B cell (primary cell): ENCODE measurements around the gene TTC1. TPM values are rescaled to one million over a fixed set of nuclear protein-coding genes. Genes with fewer than 3 reads are reported as not detected.

ENCODE experiments used
- ATAC-seq: fragments of 200-7000 bp; cut with Tn5 transposase; one replicate; pipeline ENCODE4 v1.10.0; 2021; ENCODE audit warnings: low read depth, mild to moderate bottlenecking, moderate number of reproducible peaks, moderate library complexity
- CTCF ChIA-PET: fragments of 350-600 bp; sonication (Branson Sonifier 250); formaldehyde crosslinking; loops from one replicate; lab custom pipeline; 2021; ENCODE audit warnings: antibody characterized with exemption, inconsistent platforms; lab: Charles Lee
- POLR2A ChIA-PET: fragments of 350-600 bp; sonication (Branson Sonifier 250); formaldehyde crosslinking; loops from one replicate; lab custom pipeline; 2021; ENCODE audit warnings: antibody characterized with exemption; lab: Charles Lee
- DNase-seq: peaks from one replicate; pipeline ENCODE4 v3.0.0; 2013
- H2AFZ ChIP-seq: 2 replicates; pipeline ENCODE4 v1.6.1; 2012; ENCODE audit warnings: mild to moderate bottlenecking, low read depth, low read length; ENCODE audit not compliant: insufficient read depth, poor library complexity, severe bottlenecking
- H3K27ac ChIP-seq, 2 donors: 1 replicate in 1 of 2; 2 replicates in 1 of 2; pipeline ENCODE4 v1.5.1; 2012 to 2013; ENCODE audit warnings: low read length in 2 of 2, mild to moderate bottlenecking in 2 of 2, moderate library complexity in 1 of 2
- H3K27me3 ChIP-seq, 4 experiments: fragments of 200-600 bp in 1 of 4; sonication (generic) in 1 of 4; replicated peaks in 1 of 4; 1 replicate in 2 of 4; 2 replicates in 2 of 4; pipeline versions ENCODE4 v1.6.1 to v1.7.0; 2013 to 2016; ENCODE audit warnings: low read length in 3 of 4, mild to moderate bottlenecking in 2 of 4, mixed read lengths in 1 of 4, moderate library complexity in 1 of 4; ENCODE audit not compliant: insufficient read depth in 4 of 4, control insufficient read depth in 3 of 4; ENCODE audit errors: control extremely low read depth in 1 of 4
- H3K36me3 ChIP-seq, 2 experiments: replicated peaks in 1 of 2; 1 replicate in 1 of 2; 2 replicates in 1 of 2; pipeline versions ENCODE4 v1.6.1 to v1.7.1; 2013; ENCODE audit warnings: low read length in 1 of 2; ENCODE audit not compliant: insufficient read depth in 2 of 2, control insufficient read depth in 1 of 2; ENCODE audit errors: control extremely low read depth in 1 of 2, extremely low read depth in 1 of 2
- H3K4me1 ChIP-seq, 2 donors: fragments of 200-600 bp in 1 of 2; sonication (generic) in 1 of 2; 1 replicate in 1 of 2; 2 replicates in 1 of 2; pipeline versions ENCODE4 v1.5.1 to v1.6.1; 2013 to 2017; ENCODE audit warnings: low read length in 2 of 2; ENCODE audit not compliant: control insufficient read depth in 2 of 2, insufficient read depth in 2 of 2
- H3K4me2 ChIP-seq: replicated peaks from 2 replicates; pipeline ENCODE3; 2012; ENCODE audit warnings: mild to moderate bottlenecking, low read depth, low read length; ENCODE audit not compliant: poor library complexity, severe bottlenecking
- H3K4me3 ChIP-seq, 5 experiments: fragments of 200-600 bp in 1 of 5; sonication (generic) in 1 of 5; 1 replicate in 3 of 5; 2 replicates in 2 of 5; pipeline versions ENCODE4 v1.5.1 to v1.7.0; 2011 to 2016; ENCODE audit warnings: low read length in 4 of 5, mild to moderate bottlenecking in 4 of 5, low read depth in 2 of 5, control low read depth in 1 of 5, moderate library complexity in 1 of 5; ENCODE audit not compliant: insufficient read depth in 1 of 5; ENCODE audit errors: control extremely low read depth in 1 of 5, extremely low read depth in 1 of 5
- H3K79me2 ChIP-seq: fragments of 200-600 bp; sonication (generic); one replicate; pipeline ENCODE4 v1.6.0; 2016; ENCODE audit warnings: low read length; ENCODE audit not compliant: control insufficient read depth, insufficient read depth
- H3K9ac ChIP-seq: fragments of 200-600 bp; sonication (generic); 2 replicates; pipeline ENCODE4 v1.6.1; 2017; ENCODE audit warnings: mild to moderate bottlenecking, low read length, moderate library complexity
- H3K9me3 ChIP-seq, 3 donors: one replicate each; pipeline versions ENCODE4 v1.6.1 to v1.7.1; 2013; ENCODE audit warnings: low read length in 2 of 3; ENCODE audit not compliant: control insufficient read depth in 2 of 3, insufficient read depth in 1 of 3; ENCODE audit errors: control extremely low read depth in 1 of 3
- H4K20me1 ChIP-seq: 2 replicates; pipeline ENCODE4 v1.6.0; 2012; ENCODE audit warnings: mild to moderate bottlenecking, low read length; ENCODE audit not compliant: insufficient read depth, control insufficient read depth, poor library complexity, severe bottlenecking
- H3K27ac Mint-ChIP-seq: one replicate; pipeline ENCODE4 v1.8.0; 2021; ENCODE audit warnings: mixed read lengths
- H3K27me3 Mint-ChIP-seq: one replicate; pipeline ENCODE4 v1.8.0; 2021; ENCODE audit warnings: mixed read lengths
- H3K4me1 Mint-ChIP-seq: one replicate; pipeline ENCODE4 v1.8.0; 2021; ENCODE audit warnings: mixed read lengths
- H3K4me3 Mint-ChIP-seq: one replicate; pipeline ENCODE4 v1.8.0; 2021; ENCODE audit warnings: mixed read lengths
- H3K9me3 Mint-ChIP-seq: one replicate; pipeline ENCODE4 v1.8.0; 2022; ENCODE audit warnings: mixed read lengths; ENCODE audit not compliant: insufficient read depth
- CTCF ChIP-seq: fragments of 200-600 bp; IDR thresholded peaks from one replicate; pipeline ENCODE4 v1.8.0; 2022; ENCODE audit warnings: antibody characterized with exemption, mild to moderate bottlenecking
- EZH2 ChIP-seq: IDR thresholded peaks from 2 replicates; pipeline ENCODE4 v1.6.1; 2012; ENCODE audit warnings: borderline replicate concordance, low read depth, mild to moderate bottlenecking, moderate library complexity, low read length; ENCODE audit not compliant: insufficient read depth, poor library complexity, severe bottlenecking
- WGBS: methylation state at CpG from one replicate; pipeline ENCODE4 v1.1.5; 2013; ENCODE audit warnings: missing lambda C conversion rate; ENCODE audit not compliant: insufficient coverage; 5-methylcytosine and 5-hydroxymethylcytosine counted together
- intact Hi-C: fragments of 100-400 bp; cut with micrococcal nuclease; formaldehyde crosslinking; loops from one replicate; pipeline ENCODE4 v1.10.0; 2022
- polyA plus RNA-seq: library from polyadenylated mRNA; depleted of rRNA; stranded (reverse); fragments of >200 nt; gene quantifications from 2 replicates; pipeline ENCODE4 v1.2.3, GENCODE V29; 2012
- total RNA-seq, 2 donors: library from RNA; stranded (reverse); fragments of 120-200 nt in 1 of 2; gene quantifications; 1 replicate in 1 of 2; 2 replicates in 1 of 2; pipeline versions ENCODE4 v1.2.3 to v1.2.4, GENCODE V29; 2013 to 2022

Gene TTC1
- total and polyA plus RNA-seq, 2 donors (not counting 1 experiment from before 2014, with no cell fraction given), result 12.1 to 40.4 TPM

DNA sequence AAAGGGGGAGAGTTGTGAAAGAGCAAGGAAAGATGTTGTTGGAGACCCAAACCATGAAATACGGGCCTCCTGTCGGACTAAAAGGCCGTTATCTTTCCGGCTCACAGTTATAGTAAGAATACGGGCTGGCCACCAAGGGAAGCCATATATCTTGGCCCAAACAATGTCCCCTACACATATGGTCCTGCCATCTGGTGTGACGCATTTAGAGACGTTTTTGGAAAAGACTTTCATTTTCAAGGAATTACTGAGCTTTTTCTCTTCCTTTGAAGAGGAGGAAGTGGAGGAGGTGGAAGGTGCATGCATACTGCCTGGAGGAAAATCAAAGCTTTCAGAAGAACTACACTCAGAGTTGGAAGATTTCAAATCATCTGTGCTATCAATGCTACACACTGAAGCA, 83.6 kb downstream of the TTC1 start:
- no peak overlapping the region for H3K27ac Mint-ChIP-seq
- CTCF ChIA-PET, result interaction anchor here (1.1 kb wide), 1 partner anchor 11 kb away, joined by 5 read pairs; no protein-coding TSS in a partner anchor

More for the DNA sequence above, 83.6 kb downstream of the TTC1 start:
- POLR2A ChIA-PET, result no interaction called here
- peaks cover 0 to 9% of the 10 kb centered on the region in 2 donors for H3K4me1 ChIP-seq
- Mint-ChIP-seq H3K9me3 (no peaks in the 10 kb centered on the region), H3K27me3 (no peaks in the 10 kb centered on the region), H3K4me1 (peaks cover 15% of the 10 kb centered on the region), H3K4me3 (no peak overlapping the region)
- peaks cover 11% of the 10 kb centered on the region for H4K20me1 ChIP-seq
- H3K27ac ChIP-seq, result no peak overlapping the region
- no peak overlapping the region for H3K4me2 ChIP-seq
- DNase-seq (no peak), ATAC-seq (no peak)
- H3K27me3 ChIP-seq, result no peaks in the 10 kb centered on the region
- H3K79me2 ChIP-seq, result peaks cover 20% of the 10 kb centered on the region
- TF ChIP-seq CTCF, result no peak
- TF ChIP-seq EZH2, result no peak
- H3K4me3 ChIP-seq, result no peak overlapping the region
- no peak overlapping the region for H3K9ac ChIP-seq
- H3K9me3 ChIP-seq, result no peaks in the 10 kb centered on the region
- intact Hi-C loops, result no loop called here
- H2AFZ ChIP-seq, result no peak overlapping the region
- WGBS, result 93% methylated on average over 7 of the region's 7 CpGs
- peaks cover 9 to 36% of the 10 kb centered on the region in 2 experiments for H3K36me3 ChIP-seq
